Right forelimb (tissue), 1 donor: ENCODE measurements around the gene SEC24B.
A peak's percentile ranks its signal among the peaks of the same experiment; 100 is the strongest.
"Not testable (repeated sequence)": the region's sequence is repeated elsewhere in the genome, so short reads cannot be mapped to it uniquely, and the experiment has no call there.

Experiments
- DNase-seq: peaks from one replicate; pipeline ENCODE4 v3.0.0-alpha.2; 2018

SEC24B gene

GRCh38 chr4:109511414-109511813 is 77.8 kb downstream of the SEC24B start:
- no peak for DNase-seq

- DNase-seq = not testable (repeated sequence)
Observed at GRCh38 chr4:109513368-109513767, 79.8 kb downstream of the SEC24B start.

- DNase-seq = no peak
Observed at GRCh38 chr4:109532182-109532581, 98.6 kb downstream of the SEC24B start.

GRCh38 chr4:109545401-109545800 is 111.8 kb downstream of the SEC24B start:
- no peak for DNase-seq

- DNase-seq = no peak
Observed at GRCh38 chr4:109547394-109547793, 113.8 kb downstream of the SEC24B start.

GRCh38 chr4:109548655-109549054 is 115.0 kb downstream of the SEC24B start:
- no peak for DNase-seq

GRCh38 chr4:109552237-109552636 is 118.6 kb downstream of the SEC24B start:
- no peak for DNase-seq

GRCh38 chr4:109553130-109553529 is 119.5 kb downstream of the SEC24B start:
- no peak for DNase-seq

GRCh38 chr4:109554971-109555370 is 121.4 kb downstream of the SEC24B start:
- DNase-seq = no peak

- no peak for DNase-seq
Observed at GRCh38 chr4:109557433-109557832, 123.8 kb downstream of the SEC24B start.

GRCh38 chr4:109558095-109558494 is 124.5 kb downstream of the SEC24B start:
- not testable (repeated sequence) for DNase-seq

- DNase-seq = peak; percentile 75
Observed at GRCh38 chr4:109559625-109559982, 126.0 kb downstream of the SEC24B start.

- DNase-seq = peak; percentile 90
Observed at GRCh38 chr4:109559983-109560686, 126.5 kb downstream of the SEC24B start, which contains the start of gene MCUB. Gene MCUB, plus strand, starts transcription at chr4:109560246. Its CDS starts 92 bp downstream, at chr4:109560338.

GRCh38 chr4:109560687-109561461 is 127.3 kb downstream of the SEC24B start:
- peak; percentile 70 for DNase-seq

- DNase-seq = no peak
Observed at GRCh38 chr4:109562457-109563239, 129.0 kb downstream of the SEC24B start.

GRCh38 chr4:109571494-109571893 is 137.9 kb downstream of the SEC24B start:
- no peak for DNase-seq

GRCh38 chr4:109572154-109572553 is 138.5 kb downstream of the SEC24B start:
- DNase-seq = no peak

GRCh38 chr4:109574443-109574850 is 140.8 kb downstream of the SEC24B start:
- DNase-seq = no peak

GRCh38 chr4:109574931-109575804 is 141.6 kb downstream of the SEC24B start:
- DNase-seq = no peak

GRCh38 chr4:109576462-109576861 is 142.8 kb downstream of the SEC24B start:
- no peak for DNase-seq

GRCh38 chr4:109578846-109579245 is 145.2 kb downstream of the SEC24B start:
- no peak for DNase-seq

GRCh38 chr4:109579997-109580396 is 146.4 kb downstream of the SEC24B start:
- DNase-seq = not testable (repeated sequence)
